ENCODE data around the gene CEP170B. TPM values are rescaled to one million over a fixed set of nuclear protein-coding genes. Genes with fewer than 3 reads are reported as not detected.

The CEP170B gene
- polyA plus RNA-seq, 2 of the 4 experiments (the other 2 are of a cell fraction): 4.5 to 13.5 TPM

- peak; percentile 71 for TF ChIP-seq CTCF (IDR thresholded peaks at IDR 0.05)
- TF ChIP-seq TP53 (CRISPR knock-in tag; IDR thresholded peaks at IDR 0.05): no peak
- no peak for TF ChIP-seq RFX5 (IDR thresholded peaks at IDR 0.05)
- no peak for TF ChIP-seq JUNB (IDR thresholded peaks at IDR 0.05)
- no peak for TF ChIP-seq CBX8 (IDR thresholded peaks at IDR 0.05)
- TF ChIP-seq NPAS2 (CRISPR knock-in tag; IDR thresholded peaks at IDR 0.05; ENCODE audit: borderline replicate concordance): no peak
- no peak for TF ChIP-seq POLR2AphosphoS2 (conservative IDR thresholded peaks at IDR 0.05; ENCODE audit: low read length)
- TF ChIP-seq, protein P1, sequence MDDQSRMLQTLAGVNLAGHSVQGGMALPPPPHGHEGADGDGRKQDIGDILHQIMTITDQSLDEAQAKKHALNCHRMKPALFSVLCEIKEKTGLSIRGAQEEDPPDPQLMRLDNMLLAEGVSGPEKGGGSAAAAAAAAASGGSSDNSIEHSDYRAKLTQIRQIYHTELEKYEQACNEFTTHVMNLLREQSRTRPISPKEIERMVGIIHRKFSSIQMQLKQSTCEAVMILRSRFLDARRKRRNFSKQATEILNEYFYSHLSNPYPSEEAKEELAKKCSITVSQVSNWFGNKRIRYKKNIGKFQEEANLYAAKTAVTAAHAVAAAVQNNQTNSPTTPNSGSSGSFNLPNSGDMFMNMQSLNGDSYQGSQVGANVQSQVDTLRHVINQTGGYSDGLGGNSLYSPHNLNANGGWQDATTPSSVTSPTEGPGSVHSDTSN (IDR thresholded peaks at IDR 0.05): no peak
- TF ChIP-seq, protein P2, sequence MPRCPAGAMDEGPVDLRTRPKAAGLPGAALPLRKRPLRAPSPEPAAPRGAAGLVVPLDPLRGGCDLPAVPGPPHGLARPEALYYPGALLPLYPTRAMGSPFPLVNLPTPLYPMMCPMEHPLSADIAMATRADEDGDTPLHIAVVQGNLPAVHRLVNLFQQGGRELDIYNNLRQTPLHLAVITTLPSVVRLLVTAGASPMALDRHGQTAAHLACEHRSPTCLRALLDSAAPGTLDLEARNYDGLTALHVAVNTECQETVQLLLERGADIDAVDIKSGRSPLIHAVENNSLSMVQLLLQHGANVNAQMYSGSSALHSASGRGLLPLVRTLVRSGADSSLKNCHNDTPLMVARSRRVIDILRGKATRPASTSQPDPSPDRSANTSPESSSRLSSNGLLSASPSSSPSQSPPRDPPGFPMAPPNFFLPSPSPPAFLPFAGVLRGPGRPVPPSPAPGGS (IDR thresholded peaks at IDR 0.05): no peak
- TF ChIP-seq, protein P3, sequence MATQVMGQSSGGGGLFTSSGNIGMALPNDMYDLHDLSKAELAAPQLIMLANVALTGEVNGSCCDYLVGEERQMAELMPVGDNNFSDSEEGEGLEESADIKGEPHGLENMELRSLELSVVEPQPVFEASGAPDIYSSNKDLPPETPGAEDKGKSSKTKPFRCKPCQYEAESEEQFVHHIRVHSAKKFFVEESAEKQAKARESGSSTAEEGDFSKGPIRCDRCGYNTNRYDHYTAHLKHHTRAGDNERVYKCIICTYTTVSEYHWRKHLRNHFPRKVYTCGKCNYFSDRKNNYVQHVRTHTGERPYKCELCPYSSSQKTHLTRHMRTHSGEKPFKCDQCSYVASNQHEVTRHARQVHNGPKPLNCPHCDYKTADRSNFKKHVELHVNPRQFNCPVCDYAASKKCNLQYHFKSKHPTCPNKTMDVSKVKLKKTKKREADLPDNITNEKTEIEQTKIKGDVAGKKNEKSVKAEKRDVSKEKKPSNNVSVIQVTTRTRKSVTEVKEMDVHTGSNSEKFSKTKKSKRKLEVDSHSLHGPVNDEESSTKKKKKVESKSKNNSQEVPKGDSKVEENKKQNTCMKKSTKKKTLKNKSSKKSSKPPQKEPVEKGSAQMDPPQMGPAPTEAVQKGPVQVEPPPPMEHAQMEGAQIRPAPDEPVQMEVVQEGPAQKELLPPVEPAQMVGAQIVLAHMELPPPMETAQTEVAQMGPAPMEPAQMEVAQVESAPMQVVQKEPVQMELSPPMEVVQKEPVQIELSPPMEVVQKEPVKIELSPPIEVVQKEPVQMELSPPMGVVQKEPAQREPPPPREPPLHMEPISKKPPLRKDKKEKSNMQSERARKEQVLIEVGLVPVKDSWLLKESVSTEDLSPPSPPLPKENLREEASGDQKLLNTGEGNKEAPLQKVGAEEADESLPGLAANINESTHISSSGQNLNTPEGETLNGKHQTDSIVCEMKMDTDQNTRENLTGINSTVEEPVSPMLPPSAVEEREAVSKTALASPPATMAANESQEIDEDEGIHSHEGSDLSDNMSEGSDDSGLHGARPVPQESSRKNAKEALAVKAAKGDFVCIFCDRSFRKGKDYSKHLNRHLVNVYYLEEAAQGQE (IDR thresholded peaks at IDR 0.05): no peak
- TF ChIP-seq EHF (CRISPR knock-in tag; IDR thresholded peaks at IDR 0.05): no peak
- TF ChIP-seq, protein P4, sequence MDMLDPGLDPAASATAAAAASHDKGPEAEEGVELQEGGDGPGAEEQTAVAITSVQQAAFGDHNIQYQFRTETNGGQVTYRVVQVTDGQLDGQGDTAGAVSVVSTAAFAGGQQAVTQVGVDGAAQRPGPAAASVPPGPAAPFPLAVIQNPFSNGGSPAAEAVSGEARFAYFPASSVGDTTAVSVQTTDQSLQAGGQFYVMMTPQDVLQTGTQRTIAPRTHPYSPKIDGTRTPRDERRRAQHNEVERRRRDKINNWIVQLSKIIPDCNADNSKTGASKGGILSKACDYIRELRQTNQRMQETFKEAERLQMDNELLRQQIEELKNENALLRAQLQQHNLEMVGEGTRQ (IDR thresholded peaks at IDR 0.05): no peak
- no peak for TF ChIP-seq RARB (CRISPR knock-in tag; IDR thresholded peaks at IDR 0.05)
- TF ChIP-seq POLR2A (IDR thresholded peaks at IDR 0.05; ENCODE audit: low read length): no peak
- TF ChIP-seq CBX2 (IDR thresholded peaks at IDR 0.05; ENCODE audit: borderline replicate concordance, low read depth): no peak
- TF ChIP-seq FOSL2 (IDR thresholded peaks at IDR 0.05): no peak
- TF ChIP-seq FOSL2 (CRISPR knock-in tag; IDR thresholded peaks at IDR 0.05): no peak
- no peak for TF ChIP-seq MAFK (IDR thresholded peaks at IDR 0.05; ENCODE audit: partially characterized antibody)
- no peak for TF ChIP-seq HMGXB4 (CRISPR knock-in tag; IDR thresholded peaks at IDR 0.05; ENCODE audit: borderline replicate concordance)
- peak; percentile 88 for TF ChIP-seq SMC3 (IDR thresholded peaks at IDR 0.05)
- TF ChIP-seq KDM5A (IDR thresholded peaks at IDR 0.05): no peak
- TF ChIP-seq TFCP2L1 (CRISPR knock-in tag; IDR thresholded peaks at IDR 0.05): no peak
- TF ChIP-seq CHD2 (IDR thresholded peaks at IDR 0.05; ENCODE audit: low read length, partially characterized antibody): no peak
- TF ChIP-seq ZC3H11A (IDR thresholded peaks at IDR 0.05): no peak
- no peak for TF ChIP-seq KDM1A (IDR thresholded peaks at IDR 0.05; ENCODE audit: low read depth)
- TF ChIP-seq CEBPB (IDR thresholded peaks at IDR 0.05): no peak
- TF ChIP-seq ATOH8 (CRISPR knock-in tag; IDR thresholded peaks at IDR 0.05; ENCODE audit: low read depth): no peak
- no peak for TF ChIP-seq NFE2L2 (conservative IDR thresholded peaks at IDR 0.05; ENCODE audit: low read length)
- peak; percentile 35; the same call in 1 of the 2 replicates for TF ChIP-seq PHF8 (IDR thresholded peaks at IDR 0.05; ENCODE audit: borderline replicate concordance, low read depth)
- peak; percentile 43 to 76; a peak in 4 of 5 replicates for TF ChIP-seq RAD21 (conservative IDR thresholded peaks at IDR 0.05 in 1 of 2, IDR thresholded peaks at IDR 0.05 in 1 of 2)
- TF ChIP-seq BHLHE40 (IDR thresholded peaks at IDR 0.05; ENCODE audit: low read depth, low read length): no peak
Measured at GRCh38 chr14:104932676-104933631, 67.9 kb downstream of the CEP170B start (continued).
